CD14-positive monocyte (primary cell): ENCODE results near the gene PDE7B. TPM values are rescaled to one million over a fixed set of nuclear protein-coding genes. Genes with fewer than 3 reads are reported as not detected.

Experiments
- DNase-seq, 3 donors: peaks; one replicate each; pipeline ENCODE4 v3.0.0-alpha.2; 2011 to 2022
- H2AFZ ChIP-seq: 2 replicates; pipeline ENCODE4 v1.6.0; 2012; ENCODE audit warnings: mild to moderate bottlenecking, low read depth, low read length, inconsistent platforms; ENCODE audit not compliant: insufficient read depth, poor library complexity, severe bottlenecking
- H3K27ac ChIP-seq, 2 donors: 1 replicate in 1 of 2; 2 replicates in 1 of 2; pipeline ENCODE4 v1.5.1; 2012 to 2013; ENCODE audit warnings: low read length in 2 of 2, control low read depth in 1 of 2, inconsistent platforms in 1 of 2, low read depth in 1 of 2, mild to moderate bottlenecking in 1 of 2
- H3K27me3 ChIP-seq, 2 donors: one replicate each; pipeline versions ENCODE4 v1.6.0 to v1.6.1; 2011 to 2013; ENCODE audit warnings: low read length in 2 of 2; ENCODE audit not compliant: control insufficient read depth in 2 of 2, insufficient read depth in 2 of 2
- H3K36me3 ChIP-seq, 2 donors: replicated peaks in 1 of 2; 1 replicate in 1 of 2; 2 replicates in 1 of 2; pipeline versions ENCODE4 v1.5.1 to v1.6.1; 2012 to 2013; ENCODE audit warnings: low read length in 2 of 2, control low read depth in 1 of 2, inconsistent platforms in 1 of 2, mild to moderate bottlenecking in 1 of 2; ENCODE audit not compliant: insufficient read depth in 2 of 2, control insufficient read depth in 1 of 2
- H3K4me1 ChIP-seq, 2 donors: 1 replicate in 1 of 2; 2 replicates in 1 of 2; pipeline versions ENCODE4 v1.5.1 to v1.6.1; 2012 to 2013; ENCODE audit warnings: low read length in 2 of 2, control low read depth in 1 of 2, inconsistent platforms in 1 of 2, mild to moderate bottlenecking in 1 of 2, moderate library complexity in 1 of 2; ENCODE audit not compliant: insufficient read depth in 2 of 2, control insufficient read depth in 1 of 2
- H3K4me2 ChIP-seq: replicated peaks from 2 replicates; pipeline ENCODE3; 2012; ENCODE audit warnings: low read length, moderate library complexity, mild to moderate bottlenecking; ENCODE audit not compliant: poor library complexity, severe bottlenecking; ENCODE audit errors: extremely low read depth
- H3K4me3 ChIP-seq, 3 experiments: fragments of 200-600 bp in 1 of 3; sonication (generic) in 1 of 3; replicated peaks in 1 of 3; 1 replicate in 2 of 3; 2 replicates in 1 of 3; pipeline ENCODE4 v1.5.1; 2011 to 2013; ENCODE audit warnings: low read length in 3 of 3, mild to moderate bottlenecking in 3 of 3, control low read depth in 2 of 3, low read depth in 2 of 3, inconsistent platforms in 1 of 3, moderate library complexity in 1 of 3
- H3K79me2 ChIP-seq: 2 replicates; pipeline ENCODE4 v1.6.0; 2012; ENCODE audit warnings: mild to moderate bottlenecking, control low read depth, inconsistent platforms, low read length, moderate library complexity; ENCODE audit not compliant: insufficient read depth
- H3K9ac ChIP-seq: 2 replicates; pipeline ENCODE4 v1.6.0; 2017; ENCODE audit warnings: low read length, mild to moderate bottlenecking; ENCODE audit not compliant: insufficient read depth, poor library complexity, severe bottlenecking
- H3K9me3 ChIP-seq, 2 donors: replicated peaks in 1 of 2; 1 replicate in 1 of 2; 2 replicates in 1 of 2; pipeline versions ENCODE4 v1.5.1 to v1.6.1; 2012 to 2013; ENCODE audit warnings: low read length in 2 of 2, control low read depth in 1 of 2; ENCODE audit not compliant: control insufficient read depth in 1 of 2, insufficient read depth in 1 of 2
- H4K20me1 ChIP-seq: 2 replicates; pipeline ENCODE4 v1.6.0; 2012; ENCODE audit warnings: mild to moderate bottlenecking, low read length, control low read depth, moderate library complexity; ENCODE audit not compliant: insufficient read depth
- H3K27ac Mint-ChIP-seq, 7 donors: one replicate each; pipeline ENCODE4 v1.8.0; 2020; ENCODE audit warnings: mild to moderate bottlenecking in 7 of 7, mixed read lengths in 7 of 7, moderate library complexity in 6 of 7, inconsistent platforms in 2 of 7
- H3K27me3 Mint-ChIP-seq, 3 donors: one replicate each; pipeline ENCODE4 v1.8.0; 2021 to 2022; ENCODE audit warnings: low read depth in 3 of 3, mild to moderate bottlenecking in 3 of 3, mixed read lengths in 3 of 3, moderate library complexity in 3 of 3, inconsistent platforms in 1 of 3
- H3K36me3 Mint-ChIP-seq, 2 donors: one replicate each; pipeline ENCODE4 v1.8.0; 2020; ENCODE audit warnings: mixed read lengths in 2 of 2, inconsistent platforms in 1 of 2, mild to moderate bottlenecking in 1 of 2
- H3K4me1 Mint-ChIP-seq: one replicate; pipeline ENCODE4 v1.8.0; 2020; ENCODE audit warnings: mild to moderate bottlenecking, mixed read lengths
- H3K4me3 Mint-ChIP-seq, 2 donors: one replicate each; pipeline ENCODE4 v1.8.0; 2020; ENCODE audit warnings: mild to moderate bottlenecking in 2 of 2, mixed read lengths in 2 of 2, moderate library complexity in 1 of 2
- H3K9me3 Mint-ChIP-seq, 7 donors: one replicate each; pipeline ENCODE4 v1.8.0; 2020 to 2022; ENCODE audit warnings: mixed read lengths in 7 of 7, mild to moderate bottlenecking in 6 of 7, moderate library complexity in 6 of 7, inconsistent platforms in 2 of 7
- WGBS: methylation state at CpG from one replicate; pipeline ENCODE4 v1.1.5; 2013; ENCODE audit warnings: missing lambda C conversion rate; ENCODE audit not compliant: insufficient coverage; 5-methylcytosine and 5-hydroxymethylcytosine counted together
- intact Hi-C, 2 donors: fragments of 100-400 bp; cut with micrococcal nuclease; formaldehyde crosslinking; loops; one replicate each; pipeline versions ENCODE4 v1.15.0 to v1.15.1; 2023
- polyA plus RNA-seq, 3 donors: library from polyadenylated mRNA; depleted of rRNA in 1 of 3; unstranded in 2 of 3; stranded (reverse) in 1 of 3; fragments of 300-500 nt in 2 of 3; fragments of >200 nt in 1 of 3; fragmentation: Illumina TruSeq in 2 of 3; gene quantifications; 1 replicate in 2 of 3; 2 replicates in 1 of 3; pipeline ENCODE4 v1.2.3, GENCODE V29; 2012 to 2021
- TF ChIP-seq, protein P1 (sequence below): fragments of 200-600 bp; IDR thresholded peaks from one replicate; pipeline ENCODE4 v1.8.0; 2022; ENCODE audit warnings: antibody characterized with exemption, mild to moderate bottlenecking

Gene PDE7B
- polyA plus RNA-seq, 3 donors: 0.37 to 1.1 (median 0.89) TPM

- H4K20me1 ChIP-seq: no peaks in the 10 kb centered on the region
- no peaks in the 10 kb centered on the region for H3K27me3 ChIP-seq
- no peak overlapping the region for H3K27ac ChIP-seq
- DNase-seq: no peak
- peaks cover 0 to 2% (median 1%) of the 10 kb centered on the region in 3 donors for H3K27me3 Mint-ChIP-seq
- H3K9me3 Mint-ChIP-seq: no peaks in the 10 kb centered on the region
- no peak overlapping the region for H3K9ac ChIP-seq
- no peaks in the 10 kb centered on the region for H3K9me3 ChIP-seq
- peaks cover 34 to 43% of the 10 kb centered on the region in 2 donors for H3K4me1 ChIP-seq
- H2AFZ ChIP-seq: no peak overlapping the region
- H3K4me2 ChIP-seq: no peak overlapping the region
- intact Hi-C loops: no loop called here
- no peaks in the 10 kb centered on the region for H3K36me3 ChIP-seq
- TF ChIP-seq, protein P1, sequence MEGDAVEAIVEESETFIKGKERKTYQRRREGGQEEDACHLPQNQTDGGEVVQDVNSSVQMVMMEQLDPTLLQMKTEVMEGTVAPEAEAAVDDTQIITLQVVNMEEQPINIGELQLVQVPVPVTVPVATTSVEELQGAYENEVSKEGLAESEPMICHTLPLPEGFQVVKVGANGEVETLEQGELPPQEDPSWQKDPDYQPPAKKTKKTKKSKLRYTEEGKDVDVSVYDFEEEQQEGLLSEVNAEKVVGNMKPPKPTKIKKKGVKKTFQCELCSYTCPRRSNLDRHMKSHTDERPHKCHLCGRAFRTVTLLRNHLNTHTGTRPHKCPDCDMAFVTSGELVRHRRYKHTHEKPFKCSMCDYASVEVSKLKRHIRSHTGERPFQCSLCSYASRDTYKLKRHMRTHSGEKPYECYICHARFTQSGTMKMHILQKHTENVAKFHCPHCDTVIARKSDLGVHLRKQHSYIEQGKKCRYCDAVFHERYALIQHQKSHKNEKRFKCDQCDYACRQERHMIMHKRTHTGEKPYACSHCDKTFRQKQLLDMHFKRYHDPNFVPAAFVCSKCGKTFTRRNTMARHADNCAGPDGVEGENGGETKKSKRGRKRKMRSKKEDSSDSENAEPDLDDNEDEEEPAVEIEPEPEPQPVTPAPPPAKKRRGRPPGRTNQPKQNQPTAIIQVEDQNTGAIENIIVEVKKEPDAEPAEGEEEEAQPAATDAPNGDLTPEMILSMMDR: no peak
- no peaks in the 10 kb centered on the region for H3K79me2 ChIP-seq
- WGBS: no CpG with 5 or more reads among the region's 2 CpGs
- H3K4me3 ChIP-seq: no peak overlapping the region
- H3K4me3 Mint-ChIP-seq: no peak overlapping the region
- H3K27ac Mint-ChIP-seq: peak overlapping the region in 2 of 7 donors; percentile 15 to 49
- no peaks in the 10 kb centered on the region for H3K36me3 Mint-ChIP-seq
- H3K4me1 Mint-ChIP-seq: peaks cover 57% of the 10 kb centered on the region
Observed at GRCh38 chr6:136036071-136036380, 184.5 kb downstream of the PDE7B start.

DNA sequence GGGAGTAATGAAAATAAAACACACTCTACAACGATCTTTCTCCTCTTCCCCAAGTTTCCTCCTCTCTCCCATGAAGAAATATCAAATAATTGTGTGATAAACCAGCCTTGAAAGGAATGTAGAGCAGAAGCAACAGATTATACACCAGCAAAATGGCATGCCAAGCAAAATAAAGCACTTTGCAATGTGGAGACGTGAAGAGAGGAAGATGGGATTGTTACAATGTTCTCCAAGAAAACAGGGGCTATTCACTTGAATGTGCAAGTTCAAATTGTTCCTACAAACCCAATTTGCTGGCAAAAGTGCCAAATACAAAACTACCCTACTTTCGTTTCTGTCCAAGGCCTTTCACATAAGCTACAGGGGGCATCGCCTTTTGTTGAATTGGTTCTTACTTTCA, 185.1 kb downstream of the PDE7B start:
- H4K20me1 ChIP-seq: no peaks in the 10 kb centered on the region
- H3K4me3 ChIP-seq: no peak overlapping the region
- H3K4me1 Mint-ChIP-seq: peaks cover 57% of the 10 kb centered on the region
- no peaks in the 10 kb centered on the region for H3K27me3 ChIP-seq
- H3K79me2 ChIP-seq: no peaks in the 10 kb centered on the region
- no peak overlapping the region for H2AFZ ChIP-seq
- H3K9ac ChIP-seq: no peak overlapping the region
- no peaks in the 10 kb centered on the region for H3K9me3 Mint-ChIP-seq
- WGBS: 60% methylated on average over 1 of the region's 4 CpGs
- no peaks in the 10 kb centered on the region for H3K36me3 ChIP-seq
- no peaks in the 10 kb centered on the region for H3K36me3 Mint-ChIP-seq
- DNase-seq: no peak
- H3K27ac Mint-ChIP-seq: peak overlapping the region in 1 of 7 donors; percentile 80
- no peak overlapping the region for H3K4me3 Mint-ChIP-seq
- peaks cover 34 to 43% of the 10 kb centered on the region in 2 donors for H3K4me1 ChIP-seq
- no peak overlapping the region for H3K27ac ChIP-seq
- H3K27me3 Mint-ChIP-seq: peaks cover 0 to 2% (median 1%) of the 10 kb centered on the region in 3 donors
- no peak overlapping the region for H3K4me2 ChIP-seq
- TF ChIP-seq, protein P1: no peak
- H3K9me3 ChIP-seq: no peaks in the 10 kb centered on the region
- intact Hi-C loops: no loop called here
